HS-27A (cell line): ENCODE measurements around the gene TOP1.

Experiments used
- DNase-seq: peaks from one replicate; pipeline ENCODE4 v3.0.0-alpha.2; 2012; ENCODE audit warnings: low read depth, missing footprints

The TOP1 gene

DNA sequence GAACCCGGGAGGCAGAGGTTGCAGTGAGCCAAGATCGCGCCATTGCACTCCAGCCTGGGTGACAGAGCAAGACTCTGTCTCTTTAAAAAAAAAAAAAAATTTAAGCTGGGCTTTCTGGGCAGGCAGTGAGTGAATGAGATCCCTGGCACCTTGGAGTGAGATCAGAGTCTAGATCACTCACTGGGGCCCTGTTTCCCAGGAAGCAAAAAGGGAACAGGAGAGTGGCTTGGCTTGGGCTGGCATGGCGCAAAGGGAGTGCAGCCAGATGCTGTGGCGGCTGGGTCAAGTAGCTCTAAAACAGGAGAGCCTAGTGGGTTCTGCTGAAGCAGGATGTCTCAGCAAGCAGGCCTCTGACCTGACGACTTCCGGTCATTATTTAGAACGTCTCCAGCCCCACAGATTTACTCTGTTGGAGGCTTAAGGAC is 119.2 kb downstream of the TOP1 start:
- DNase-seq: no peak

DNA sequence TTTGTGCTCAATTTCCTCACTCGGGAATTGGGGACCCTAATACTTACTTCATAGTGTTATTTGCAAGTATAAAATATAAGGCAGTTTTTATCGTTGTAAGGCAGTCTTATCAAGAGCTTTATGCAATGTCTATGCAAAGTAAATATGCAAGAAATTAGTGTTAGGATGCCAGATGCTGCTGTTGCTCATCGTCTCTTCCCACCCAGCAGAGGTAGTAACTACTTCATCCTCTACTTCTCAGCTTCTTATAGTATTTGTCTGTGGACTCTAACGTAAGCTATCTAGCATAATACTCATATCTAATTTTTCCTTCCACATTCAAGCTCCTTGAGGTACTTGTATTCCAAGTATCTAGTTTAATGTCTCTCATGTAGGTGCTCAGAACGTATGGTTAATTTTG is 120.3 kb downstream of the TOP1 start:
- DNase-seq: no peak

DNA sequence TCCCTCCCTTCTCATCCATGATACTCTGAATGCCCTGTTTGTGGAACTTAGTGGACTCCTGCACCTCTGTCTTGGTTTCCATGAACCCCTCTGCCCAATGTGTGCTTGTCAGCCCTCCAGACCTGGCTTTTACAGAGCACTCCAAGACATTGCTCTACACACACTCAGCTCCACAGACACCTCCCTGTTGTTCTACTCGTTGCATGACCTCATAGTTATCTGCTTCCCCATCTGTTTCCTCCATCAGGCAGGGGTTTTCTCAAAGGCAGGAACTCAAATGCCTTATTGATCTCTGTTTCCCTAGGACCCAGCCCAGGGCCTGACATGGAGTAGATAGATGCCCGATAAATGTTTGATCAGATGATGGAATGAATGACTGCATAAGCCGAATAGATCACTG is 122.0 kb downstream of the TOP1 start:
- DNase-seq: no peak

DNA sequence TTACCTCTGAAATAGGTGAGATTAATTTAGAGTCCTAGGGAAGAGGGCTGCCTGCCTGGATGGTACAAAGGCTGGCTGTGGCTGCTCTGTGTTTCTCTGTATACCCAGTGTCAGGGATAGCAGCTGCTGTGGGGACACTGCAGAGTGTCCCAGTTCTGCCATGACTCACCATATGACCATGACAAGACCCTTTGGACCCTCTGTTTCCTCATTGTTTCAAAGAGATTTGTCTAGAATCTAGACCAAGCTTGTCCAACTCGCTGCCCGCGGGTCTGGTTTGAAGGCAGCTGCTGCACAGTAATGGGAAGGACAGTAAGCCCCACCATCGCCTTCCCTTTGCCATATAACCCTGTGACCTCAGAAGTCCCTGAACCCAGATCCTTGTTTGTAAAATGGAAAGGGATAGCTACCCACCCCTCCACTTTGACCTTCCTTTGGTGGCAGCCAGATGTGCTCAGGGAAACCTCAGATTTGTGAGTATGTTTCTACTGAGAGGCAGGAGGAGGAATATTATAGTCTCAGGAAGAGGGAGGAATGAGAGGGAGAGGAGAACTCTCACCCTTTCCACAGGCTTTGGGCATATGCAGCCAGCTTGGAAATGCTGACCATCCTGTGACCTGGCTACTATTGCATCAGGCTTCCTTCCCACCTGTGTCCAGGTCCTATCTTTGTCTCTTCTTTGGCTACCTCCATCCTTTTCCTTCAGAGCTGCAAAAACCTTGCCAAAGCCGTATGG is 122.7 kb downstream of the TOP1 start:
- DNase-seq: no peak

DNA sequence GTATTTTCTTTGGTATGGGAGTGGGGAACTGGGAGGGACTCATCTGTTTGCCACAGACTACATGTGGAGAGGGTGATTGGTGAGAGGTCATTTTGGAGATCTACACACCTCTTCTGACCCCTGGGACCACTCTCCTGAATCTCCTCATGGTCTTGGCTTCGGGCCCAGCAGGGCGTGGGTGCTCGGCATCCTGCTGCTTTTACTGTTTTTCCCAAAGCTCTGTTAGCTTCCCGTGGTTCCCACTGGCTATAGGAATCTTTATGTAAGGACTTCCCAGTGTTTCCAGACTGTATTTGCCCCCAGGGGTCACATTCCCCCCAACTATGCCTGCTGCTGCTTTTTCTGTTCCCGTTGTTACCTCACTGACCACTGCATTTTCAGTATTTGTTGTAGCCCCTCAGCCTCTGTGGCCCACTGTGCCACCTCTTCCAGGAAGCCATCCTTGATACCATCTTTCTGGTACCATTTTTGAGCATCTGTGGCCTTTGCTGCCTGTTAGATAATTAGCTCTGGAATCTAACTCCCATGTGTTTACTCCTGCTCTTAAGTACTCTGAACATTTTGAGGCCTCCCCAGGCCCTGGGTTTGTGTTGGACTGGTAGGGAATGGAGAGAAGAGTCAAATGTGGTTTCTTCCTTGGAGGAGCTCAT is 123.6 kb downstream of the TOP1 start:
- DNase-seq: no peak

DNA sequence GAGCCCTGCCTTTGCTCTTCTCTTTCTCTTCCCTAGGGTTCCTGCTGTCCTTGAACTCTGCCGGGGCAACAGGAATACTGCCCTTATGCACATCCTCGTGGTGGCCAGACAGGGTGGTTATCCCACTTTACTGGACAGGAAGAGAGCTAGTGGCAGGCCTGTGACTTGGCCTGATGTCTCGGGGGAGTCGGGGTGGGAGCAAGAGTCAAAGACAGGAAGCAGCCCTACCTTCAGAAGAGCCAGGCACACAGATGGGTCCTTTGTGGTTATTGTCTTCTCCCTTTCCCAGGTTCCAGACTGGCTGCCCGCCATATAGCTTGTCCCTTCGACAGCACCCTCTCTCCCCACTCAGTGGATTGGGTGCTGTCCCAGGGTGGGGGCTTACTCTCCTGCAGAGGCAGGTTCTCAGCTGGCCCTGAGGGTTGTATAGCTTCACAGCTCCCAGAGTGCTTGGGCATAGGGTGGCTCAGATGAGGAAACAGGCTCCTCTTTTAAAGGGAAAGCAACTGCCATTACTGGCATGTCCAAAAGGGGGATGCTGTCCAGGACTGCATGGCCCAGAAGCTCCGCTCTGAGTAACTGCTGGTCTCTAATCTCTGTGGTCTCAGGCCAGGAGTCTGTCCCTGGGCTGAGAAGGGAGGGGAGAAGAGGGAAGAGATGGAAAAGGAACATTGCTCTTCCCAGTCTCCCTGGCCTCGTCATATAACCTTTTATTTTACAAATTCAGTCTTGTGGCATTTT is 126.0 kb downstream of the TOP1 start:
- DNase-seq: no peak

DNA sequence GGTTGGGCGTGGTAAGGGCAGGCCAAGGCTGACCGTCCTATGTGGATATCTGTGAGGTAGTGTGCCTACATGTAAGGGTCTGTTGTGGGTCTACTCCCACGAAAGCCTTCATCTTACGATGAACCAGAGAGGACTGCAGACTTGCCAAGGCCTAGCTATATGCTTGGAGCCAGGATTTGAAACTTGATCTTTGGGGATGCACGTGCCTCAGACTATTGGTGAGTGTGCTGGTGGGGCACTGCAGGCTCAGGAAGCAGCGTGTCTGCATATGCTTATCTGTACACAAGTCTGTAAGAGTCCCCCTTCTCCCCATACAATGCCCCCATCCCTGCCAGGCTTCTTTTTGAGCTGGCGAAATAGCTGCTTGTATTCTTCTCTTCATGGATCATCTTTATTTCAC is 126.6 kb downstream of the TOP1 start:
- DNase-seq: no peak

DNA sequence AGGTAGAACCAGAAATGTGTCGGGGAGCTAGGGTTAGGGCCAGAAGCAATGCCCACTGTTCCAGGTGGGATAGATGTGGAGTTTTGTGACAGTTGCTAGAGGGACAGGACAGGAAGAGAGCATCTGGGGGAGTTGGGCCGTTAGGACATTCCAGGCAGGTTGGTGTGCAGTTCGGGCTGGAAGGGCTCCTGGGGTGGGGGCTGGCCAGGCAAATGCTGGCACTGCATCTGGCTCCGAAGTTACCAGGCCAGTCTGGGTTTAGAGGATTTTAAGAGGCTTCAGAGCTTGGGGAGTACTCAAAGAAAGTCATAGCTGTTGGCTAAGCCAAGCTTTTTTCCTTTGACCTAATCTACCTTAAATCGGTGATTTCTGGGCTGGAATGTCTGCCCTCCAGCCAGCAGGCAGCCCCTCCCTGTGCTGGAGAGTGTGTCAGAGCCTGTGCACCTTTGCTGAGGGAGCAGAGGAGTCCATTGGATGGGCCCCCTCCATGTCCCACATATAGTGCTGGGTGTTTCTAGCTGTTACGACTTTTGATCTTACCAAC is 129.5 kb downstream of the TOP1 start:
- DNase-seq: no peak

DNA sequence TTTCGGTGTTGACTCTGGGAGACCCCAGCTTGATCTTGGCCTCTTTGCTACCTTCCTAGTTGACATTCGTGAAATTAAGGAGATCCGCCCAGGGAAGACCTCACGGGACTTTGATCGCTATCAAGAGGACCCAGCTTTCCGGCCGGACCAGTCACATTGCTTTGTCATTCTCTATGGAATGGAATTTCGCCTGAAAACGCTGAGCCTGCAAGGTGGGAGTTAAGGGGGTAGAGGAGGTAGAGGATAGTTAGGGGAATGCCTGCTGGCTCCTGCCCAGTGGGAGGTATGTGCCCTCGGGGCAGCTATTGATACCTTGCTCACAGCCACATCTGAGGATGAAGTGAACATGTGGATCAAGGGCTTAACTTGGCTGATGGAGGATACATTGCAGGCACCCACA is 130.9 kb downstream of the TOP1 start:
- no peak for DNase-seq

DNA sequence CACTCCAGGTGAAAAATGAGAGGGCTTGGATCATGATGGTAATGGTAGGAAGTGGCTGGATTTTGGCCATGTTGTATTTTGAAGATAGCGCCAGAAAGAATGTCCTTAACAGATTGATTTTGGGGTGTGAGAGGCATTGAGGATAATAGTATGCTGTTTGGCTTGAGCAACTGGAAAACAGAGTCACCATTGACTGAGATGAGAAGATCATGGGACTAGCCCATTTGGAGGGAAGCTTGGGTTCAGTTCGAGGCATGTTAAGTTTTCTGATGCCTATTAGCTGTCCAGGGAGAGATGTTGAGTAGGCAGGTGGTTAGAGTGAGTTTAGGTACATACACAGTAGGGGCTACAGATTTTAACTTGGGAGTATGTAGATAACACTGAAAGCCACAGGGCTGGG is 132.1 kb downstream of the TOP1 start:
- no peak for DNase-seq

DNA sequence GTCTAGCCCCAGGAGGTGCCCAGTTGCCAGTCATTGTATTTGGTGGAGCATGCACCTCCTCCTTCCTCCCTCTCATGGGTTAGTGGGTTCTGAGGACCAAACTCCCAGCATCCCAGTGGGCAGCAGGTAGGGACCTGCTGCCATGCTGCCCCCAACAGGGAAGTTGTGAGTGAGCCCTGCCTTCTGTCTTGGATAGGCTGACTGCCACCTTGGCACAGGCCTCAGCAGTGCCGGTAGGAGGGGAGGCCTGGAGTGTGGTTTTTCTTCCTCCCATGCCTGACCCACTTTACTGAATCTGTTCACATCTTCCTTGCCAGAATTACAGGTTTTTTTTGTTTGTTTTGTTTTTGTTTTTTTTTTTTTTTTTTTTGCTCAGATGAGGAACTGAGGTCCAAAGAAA is 133.3 kb downstream of the TOP1 start:
- DNase-seq: no peak

DNA sequence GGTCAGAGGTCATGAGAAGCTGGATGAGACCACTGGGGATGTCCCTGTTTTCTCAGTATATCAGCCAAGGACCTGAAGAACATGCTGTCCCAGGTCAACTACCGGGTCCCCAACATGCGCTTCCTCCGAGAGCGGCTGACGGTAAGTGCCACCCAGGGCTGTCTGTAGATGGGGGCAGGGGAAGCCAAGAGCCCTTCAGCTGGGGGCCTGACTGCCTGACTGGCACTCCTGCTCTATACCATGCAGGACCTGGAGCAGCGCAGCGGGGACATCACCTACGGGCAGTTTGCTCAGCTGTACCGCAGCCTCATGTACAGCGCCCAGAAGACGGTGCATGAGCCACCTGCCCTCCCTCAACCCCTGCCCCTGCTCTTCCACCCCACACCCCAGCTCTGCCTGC is 133.8 kb downstream of the TOP1 start:
- no peak for DNase-seq

DNA sequence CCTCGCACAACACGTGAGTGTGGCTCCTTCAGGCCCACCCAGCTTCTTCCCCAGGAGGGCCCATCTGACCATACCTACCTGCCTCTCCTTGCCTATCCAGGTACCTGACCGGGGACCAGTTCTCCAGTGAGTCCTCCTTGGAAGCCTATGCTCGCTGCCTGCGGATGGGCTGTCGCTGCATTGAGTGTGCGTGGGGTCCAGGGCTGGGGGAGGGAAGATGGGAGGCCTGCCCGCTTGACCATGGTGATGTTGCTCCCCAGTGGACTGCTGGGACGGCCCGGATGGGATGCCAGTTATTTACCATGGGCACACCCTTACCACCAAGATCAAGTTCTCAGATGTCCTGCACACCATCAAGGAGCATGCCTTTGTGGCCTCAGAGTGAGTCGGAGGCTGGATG is 135.2 kb downstream of the TOP1 start:
- DNase-seq: no peak

DNA sequence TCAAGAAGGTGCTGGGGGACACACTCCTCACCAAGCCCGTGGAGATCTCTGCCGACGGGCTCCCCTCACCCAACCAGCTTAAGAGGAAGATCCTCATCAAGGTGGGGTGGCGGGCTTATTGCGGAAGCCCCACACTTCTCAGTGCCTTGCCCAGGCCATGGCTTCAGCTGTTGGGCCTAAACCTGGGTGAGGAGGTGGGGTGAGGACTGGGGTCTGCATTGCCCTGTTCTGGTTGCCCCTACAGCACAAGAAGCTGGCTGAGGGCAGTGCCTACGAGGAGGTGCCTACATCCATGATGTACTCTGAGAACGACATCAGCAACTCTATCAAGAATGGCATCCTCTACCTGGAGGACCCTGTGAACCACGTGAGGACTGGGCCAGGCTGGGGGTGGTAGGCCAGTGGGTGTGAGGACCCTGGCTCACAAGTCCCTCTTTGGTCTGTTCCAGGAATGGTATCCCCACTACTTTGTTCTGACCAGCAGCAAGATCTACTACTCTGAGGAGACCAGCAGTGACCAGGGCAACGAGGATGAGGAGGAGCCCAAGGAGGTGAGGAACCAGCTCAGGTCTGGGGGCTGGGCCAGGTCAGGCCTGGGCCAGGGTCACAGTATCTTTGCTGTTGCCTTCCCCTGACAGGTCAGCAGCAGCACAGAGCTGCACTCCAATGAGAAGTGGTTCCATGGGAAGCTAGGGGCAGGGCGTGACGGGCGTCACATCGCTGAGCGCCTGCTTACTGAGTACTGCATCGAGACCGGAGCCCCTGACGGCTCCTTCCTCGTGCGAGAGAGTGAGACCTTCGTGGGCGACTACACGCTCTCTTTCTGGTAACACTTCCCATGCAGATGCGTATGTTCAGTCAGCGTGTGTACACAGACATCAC is 136.6 kb downstream of the TOP1 start:
- no peak for DNase-seq

DNA sequence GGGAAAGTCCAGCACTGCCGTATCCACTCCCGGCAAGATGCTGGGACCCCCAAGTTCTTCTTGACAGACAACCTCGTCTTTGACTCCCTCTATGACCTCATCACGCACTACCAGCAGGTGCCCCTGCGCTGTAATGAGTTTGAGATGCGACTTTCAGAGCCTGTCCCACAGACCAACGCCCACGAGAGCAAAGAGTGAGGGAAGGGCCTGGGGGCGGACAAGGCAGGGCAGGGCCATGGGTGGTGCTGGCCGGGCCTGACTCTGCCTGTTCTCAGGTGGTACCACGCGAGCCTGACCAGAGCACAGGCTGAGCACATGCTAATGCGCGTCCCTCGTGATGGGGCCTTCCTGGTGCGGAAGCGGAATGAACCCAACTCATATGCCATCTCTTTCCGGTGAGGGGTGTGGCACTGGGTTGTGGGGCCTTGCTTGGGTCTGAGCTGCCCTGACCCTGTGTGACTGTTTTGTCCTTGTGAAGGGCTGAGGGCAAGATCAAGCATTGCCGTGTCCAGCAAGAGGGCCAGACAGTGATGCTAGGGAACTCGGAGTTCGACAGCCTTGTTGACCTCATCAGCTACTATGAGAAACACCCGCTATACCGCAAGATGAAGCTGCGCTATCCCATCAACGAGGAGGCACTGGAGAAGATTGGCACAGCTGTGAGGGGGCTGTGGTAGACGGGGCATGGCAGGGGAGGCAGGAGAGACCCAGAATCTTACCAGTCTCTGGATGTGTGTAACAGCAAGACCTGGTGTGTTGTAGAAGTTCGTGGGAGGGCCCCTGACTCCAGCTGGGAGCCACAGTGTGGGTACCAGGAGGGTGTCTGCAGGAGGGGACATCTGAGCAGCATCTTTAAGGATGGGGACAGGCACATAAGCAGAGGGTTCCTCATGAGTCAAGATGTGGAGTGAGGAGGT is 137.8 kb downstream of the TOP1 start:
- no peak for DNase-seq

DNA sequence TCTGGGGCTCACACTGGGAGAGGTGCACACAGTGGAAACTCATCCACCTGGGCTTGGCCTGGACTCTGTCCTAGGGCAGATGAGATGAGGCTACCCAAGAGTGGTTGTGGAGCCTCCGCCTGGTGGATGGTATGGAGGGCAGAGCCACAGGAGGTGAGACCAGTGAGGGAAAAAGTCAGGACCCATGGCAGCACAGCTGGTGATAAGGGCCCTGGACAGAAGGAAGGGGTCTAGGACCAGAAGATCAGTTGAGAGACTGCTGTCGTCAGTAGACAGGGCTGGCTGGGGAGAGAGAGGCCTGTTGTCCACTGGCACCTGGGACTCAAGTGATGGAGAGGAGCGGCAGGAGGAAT is 138.5 kb downstream of the TOP1 start:
- no peak for DNase-seq

DNA sequence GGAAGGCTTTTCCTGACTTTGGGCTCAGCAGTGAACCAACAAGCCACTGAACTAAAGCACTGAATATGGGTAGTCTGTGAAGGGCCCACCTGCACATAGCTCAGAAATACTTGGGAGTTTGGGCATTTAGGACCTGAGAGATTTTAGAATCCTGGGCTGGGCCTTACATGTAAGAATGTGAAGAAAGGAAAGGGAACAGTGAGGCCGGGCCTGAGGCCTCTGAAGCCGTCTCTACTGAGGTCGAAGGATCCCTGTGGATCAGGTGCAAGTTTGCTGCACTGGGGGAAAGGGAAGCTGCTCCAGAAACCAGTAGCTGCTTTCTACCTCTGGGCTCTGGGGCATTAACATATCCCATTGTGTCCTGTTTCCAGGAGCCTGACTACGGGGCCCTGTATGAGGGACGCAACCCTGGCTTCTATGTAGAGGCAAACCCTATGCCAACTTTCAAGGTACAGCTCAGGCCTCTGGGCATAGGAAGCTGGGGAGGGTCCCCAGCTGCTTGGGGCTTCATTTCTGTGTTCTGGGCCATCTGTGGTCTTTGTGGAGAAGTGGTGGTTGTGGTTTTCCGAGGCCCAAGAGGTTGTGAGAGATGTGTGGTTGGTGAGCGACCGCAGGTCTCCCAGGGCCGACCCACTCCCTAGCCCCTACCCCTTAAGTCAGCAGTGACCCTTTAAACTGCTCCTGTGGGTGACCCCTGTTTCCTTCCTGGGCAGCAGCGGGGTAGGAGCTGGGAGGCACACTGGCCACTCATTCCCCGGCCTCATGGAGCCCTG is 139.0 kb downstream of the TOP1 start:
- DNase-seq: no peak

DNA sequence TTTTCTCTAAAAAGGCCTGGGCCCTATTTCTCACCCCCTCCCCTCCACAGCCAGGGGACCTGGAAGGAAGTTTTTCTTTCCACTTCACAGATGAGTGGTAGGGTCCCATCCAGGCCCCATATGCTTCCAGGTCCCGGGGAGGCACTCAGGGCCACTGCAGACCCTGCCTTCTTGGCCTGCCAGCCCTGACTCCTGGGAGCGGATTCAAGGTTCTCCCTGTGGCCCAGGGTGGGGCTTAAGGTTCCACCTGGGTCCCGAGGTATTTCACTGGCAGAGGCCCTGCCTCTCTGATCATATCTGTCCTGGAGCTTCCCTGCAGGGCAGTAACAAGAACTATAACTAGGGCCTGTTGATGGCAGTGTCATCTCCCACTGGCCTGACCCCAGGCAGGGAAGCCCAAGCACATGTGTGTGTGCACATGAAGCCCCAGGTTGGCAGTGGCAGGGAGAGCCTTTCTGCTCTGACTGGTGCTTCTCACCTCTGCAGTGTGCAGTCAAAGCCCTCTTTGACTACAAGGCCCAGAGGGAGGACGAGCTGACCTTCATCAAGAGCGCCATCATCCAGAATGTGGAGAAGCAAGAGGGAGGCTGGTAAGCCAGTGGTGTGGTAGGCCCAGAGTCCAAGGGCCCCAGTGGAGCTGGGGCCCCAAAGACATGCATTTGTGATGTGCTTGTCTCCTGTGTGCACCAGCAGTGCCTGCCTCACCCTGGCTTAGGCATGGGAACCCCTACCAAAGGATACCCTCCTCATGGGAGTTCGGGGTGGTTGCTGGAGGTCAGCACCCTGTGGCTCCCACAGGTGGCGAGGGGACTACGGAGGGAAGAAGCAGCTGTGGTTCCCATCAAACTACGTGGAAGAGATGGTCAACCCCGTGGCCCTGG is 139.9 kb downstream of the TOP1 start:
- no peak for DNase-seq

DNA sequence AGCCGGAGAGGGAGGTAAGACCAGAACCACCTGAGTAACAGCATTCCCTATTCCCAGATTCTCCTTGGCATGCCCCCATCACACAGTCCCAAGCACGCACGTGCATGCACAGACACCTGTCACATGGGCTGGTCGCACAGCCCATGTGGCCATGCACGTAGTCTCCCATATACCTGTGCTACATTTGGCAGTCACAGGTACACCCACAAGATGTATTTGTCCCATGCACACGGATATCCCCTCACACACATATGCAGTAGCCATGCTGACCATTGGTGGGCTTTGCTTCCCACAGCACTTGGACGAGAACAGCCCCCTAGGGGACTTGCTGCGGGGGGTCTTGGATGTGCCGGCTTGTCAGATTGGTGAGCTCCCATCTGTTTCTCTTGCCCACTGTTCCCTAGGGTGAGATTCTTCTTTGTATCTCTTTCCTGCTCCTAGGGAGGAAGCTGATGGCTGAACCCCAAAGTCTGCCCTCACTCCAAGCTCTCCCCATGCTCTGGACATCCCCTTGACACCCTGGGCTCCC is 140.6 kb downstream of the TOP1 start:
- no peak for DNase-seq
